Left colon (tissue), 2 donors: ENCODE data around the gene SRPK3. TPM values are rescaled to one million over a fixed set of nuclear protein-coding genes. Genes with fewer than 3 reads are reported as not detected.
"Not testable (repeated sequence)": the region's sequence is repeated elsewhere in the genome, so short reads cannot be mapped to it uniquely, and the experiment has no call there.

Experiments
- ATAC-seq: fragments of 200-7000 bp; cut with Tn5 transposase; one replicate; pipeline ENCODE4 v1.9.1; 2020; ENCODE audit warnings: mild to moderate bottlenecking, moderate library complexity
- DNase-seq, 2 donors: peaks; one replicate each; pipeline ENCODE4 v3.0.0-alpha.2; 2020
- intact Hi-C, 2 donors: fragments of 100-400 bp; cut with DNase I in 1 of 2; cut with micrococcal nuclease in 1 of 2; formaldehyde crosslinking; loops; one replicate each; pipeline versions ENCODE4 v1.11.2 to v1.14.0; 2022; cut with DNase I, micrococcal nuclease
- total RNA-seq, 2 donors: library from RNA; stranded (reverse); fragmentation: NEBNext Ultra II Directional; extraction: Animal tissue kit (Norgen Biotek cat#: 25700); gene quantifications; one replicate each; pipeline ENCODE4 v1.2.1, GENCODE V29; 2021
- donor health status: DM: no; HTN: no; CAD: no.
- donor health status: DM: yes; HTN: yes; CAD: no.

SRPK3 gene
- total RNA-seq, 2 donors from 2014 or later: 1.4 to 1.7 TPM

DNA sequence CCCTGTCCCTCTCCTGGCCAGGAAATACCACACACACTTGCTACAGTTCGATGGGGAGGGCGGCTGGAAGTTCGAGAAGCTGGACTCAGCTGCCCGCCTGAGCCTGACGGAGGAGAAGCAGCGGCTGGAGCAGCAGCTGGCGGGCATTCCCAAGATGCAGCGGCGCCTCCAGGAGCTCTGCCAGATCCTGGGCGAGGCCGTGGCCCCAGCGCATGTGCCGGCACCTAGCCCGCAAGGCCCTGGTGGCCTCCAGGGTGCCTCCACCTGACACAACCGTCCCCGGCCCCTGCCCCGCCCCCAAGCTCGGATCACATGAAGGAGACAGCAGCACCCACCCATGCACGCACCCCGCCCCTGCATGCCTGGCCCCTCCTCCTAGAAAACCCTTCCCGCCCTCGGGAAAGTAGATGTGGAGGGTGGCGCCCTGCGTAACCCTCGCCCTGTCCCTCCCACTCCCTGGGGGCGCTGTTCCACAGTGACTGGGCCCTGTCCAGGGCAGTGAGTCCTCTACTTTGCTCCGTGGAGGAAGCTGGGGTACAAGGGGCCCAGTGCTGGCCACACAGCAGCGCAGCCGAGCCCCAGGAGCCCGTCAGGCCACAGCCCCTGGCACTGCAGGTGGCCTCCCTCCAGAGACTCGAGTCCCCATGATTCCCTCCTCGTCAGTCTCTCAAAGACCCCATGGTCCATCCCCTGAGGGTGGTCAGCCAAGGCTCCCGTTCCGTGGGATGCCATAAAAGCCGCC is 37.2 kb upstream of the SRPK3 start:
- peak; percentile 87 to 93 for DNase-seq
- peak; percentile 78 for ATAC-seq
- intact Hi-C loops: not testable (repeated sequence)

DNA sequence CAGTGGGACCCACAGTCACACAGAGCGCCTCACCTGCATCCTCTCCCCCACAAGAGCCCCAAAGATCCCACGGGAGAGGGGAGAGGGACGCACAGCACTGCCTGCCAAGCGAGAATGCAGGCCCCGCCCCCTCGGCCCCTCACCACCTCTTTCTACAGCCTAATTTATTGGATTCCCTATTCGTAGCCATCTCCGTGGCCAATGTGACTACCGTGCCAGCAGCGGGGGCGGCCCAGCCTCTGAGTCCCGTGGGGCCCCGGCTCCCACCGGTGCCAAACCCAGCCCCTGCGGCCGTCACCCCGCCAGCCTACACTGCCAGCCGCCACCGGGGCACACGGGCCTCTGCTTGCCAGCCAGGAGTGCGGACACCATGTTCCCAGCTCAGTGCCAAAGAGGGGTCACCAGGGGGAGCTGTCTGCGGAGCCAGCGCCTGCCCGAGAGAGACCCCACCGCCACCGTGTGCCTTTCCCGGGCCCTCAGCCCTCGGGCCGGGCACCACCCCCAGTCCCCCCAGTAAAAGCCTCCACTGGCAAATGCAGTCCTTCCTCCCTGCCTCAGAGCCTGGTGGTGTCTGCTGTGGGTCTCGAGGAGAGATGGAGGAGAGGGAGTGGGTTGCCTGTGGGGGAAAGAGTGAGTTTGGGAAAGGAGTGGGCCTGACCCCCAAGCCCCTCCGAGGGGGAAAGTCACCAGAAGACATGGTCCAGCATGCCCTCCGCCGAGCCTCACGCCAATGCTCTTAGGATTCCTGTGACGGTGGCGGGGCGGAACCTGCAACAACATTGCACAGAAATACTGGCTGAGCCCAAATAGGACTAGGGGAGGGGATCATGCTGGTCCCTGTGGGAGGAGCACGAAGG is 36.4 kb upstream of the SRPK3 start:
- ATAC-seq (peak; percentile 14), DNase-seq (peak in 1 of 2 donors; percentile 35)
- intact Hi-C loops: no loop called here

DNA sequence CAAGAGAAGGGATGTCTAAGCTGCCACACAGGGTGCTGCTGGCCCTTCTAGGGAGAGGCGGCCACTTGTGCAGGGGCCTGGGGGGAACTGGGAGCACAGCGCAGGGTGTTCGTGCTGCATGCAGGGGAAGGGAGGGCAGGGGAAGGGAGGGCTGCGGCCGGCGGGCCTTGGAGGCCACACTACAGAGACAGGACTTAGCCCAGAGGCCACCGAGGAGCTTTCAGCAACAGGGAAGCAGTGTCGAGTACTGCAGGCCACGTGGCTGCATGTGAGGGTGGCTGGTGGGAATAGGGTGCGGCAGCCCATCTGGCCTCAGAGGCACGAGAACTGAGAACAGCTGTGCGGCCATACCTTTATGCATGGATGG is 35.8 kb upstream of the SRPK3 start:
- DNase-seq, intact Hi-C loops, ATAC-seq: not testable (repeated sequence)

DNA sequence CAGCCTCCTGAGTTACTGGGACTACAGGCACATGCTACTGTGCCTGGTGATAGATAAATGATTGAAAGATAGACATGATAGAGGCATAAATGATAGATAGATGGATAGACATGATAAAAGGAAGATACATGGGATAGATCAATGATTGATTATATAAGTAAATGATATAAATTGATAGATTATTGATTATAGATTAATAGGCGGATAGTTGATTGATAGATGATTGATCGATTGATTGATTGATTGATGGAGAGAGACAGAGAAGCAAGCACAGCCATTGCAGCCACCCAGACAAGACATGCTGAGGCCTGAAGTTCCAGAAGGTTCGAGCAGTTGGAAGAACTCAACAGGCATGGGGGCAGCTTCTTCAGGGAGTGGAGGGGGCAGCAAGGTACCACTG is 34.5 kb upstream of the SRPK3 start:
- ATAC-seq (no peak), DNase-seq (no peak)
- intact Hi-C loops: no loop called here

DNA sequence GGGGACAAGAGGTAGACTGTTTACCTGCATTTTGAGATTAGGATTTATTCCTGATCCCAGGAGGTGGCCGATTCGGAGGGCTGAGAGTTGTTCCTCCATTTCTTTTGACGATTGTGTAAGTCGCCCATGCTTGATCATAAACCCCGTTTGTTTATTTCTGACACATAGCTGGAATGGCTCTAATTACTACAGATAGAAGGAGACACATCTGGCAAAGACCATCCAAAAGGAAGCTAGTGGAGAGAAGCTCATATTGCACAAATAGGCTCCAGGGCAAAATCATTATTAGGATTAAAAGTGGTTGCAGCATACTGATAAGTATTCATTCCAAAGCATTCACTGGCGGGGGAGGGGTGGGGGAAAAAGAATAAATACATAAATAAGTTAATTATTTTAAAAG is 33.9 kb upstream of the SRPK3 start:
- intact Hi-C loops, ATAC-seq, DNase-seq: not testable (repeated sequence)

DNA sequence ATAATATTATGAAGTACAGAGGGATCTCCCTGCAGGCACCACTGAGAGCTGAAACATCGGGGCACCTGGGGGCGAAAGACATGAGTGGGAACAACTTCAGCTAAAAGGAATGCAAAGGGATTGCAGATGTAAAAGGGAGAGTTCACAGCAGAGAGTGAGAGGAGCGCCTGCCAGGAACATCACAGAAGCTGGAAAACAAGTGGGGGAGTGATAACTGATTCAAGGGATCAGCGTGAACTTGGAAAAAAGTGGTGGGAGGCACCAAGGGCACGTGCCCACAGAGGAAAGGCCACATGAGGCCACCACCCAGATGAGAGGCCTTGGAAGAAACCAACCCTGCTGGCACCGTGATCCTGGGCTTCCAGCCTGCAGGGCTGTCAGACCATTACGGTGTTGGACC is 31.8 kb upstream of the SRPK3 start:
- ATAC-seq, intact Hi-C loops, DNase-seq: not testable (repeated sequence)

DNA sequence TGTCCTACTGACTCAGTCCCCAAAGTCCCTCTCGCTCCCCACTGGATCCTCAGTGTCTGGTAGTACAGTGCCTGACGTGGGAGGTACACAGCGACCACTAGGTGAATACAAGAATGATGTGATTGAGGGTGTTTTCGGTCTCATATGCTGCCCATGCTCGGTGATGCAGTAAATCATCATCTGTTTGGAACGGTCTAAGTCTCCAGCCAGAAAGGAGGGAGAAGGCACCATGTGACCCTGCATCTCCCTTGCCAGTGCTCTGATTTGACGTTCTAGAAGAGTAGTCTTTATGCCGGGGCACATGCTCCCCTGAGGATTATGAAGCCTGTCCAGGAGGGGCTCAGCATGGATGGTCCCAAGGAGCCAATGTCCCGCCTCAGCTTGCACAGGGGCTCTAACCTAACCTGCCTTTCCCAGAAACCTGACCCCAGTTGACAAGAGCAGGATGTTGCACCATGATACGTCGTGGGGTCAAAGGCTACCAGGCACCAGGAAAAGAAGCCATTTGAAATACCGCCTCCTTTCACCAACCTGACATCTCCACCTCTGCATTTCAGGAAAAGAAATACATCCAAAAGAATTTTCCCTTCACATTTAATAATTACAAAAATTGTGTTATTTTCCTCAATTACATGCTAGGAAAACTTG is 30.6 kb upstream of the SRPK3 start:
- ATAC-seq (no peak), DNase-seq (no peak)
- intact Hi-C loops: no loop called here

DNA sequence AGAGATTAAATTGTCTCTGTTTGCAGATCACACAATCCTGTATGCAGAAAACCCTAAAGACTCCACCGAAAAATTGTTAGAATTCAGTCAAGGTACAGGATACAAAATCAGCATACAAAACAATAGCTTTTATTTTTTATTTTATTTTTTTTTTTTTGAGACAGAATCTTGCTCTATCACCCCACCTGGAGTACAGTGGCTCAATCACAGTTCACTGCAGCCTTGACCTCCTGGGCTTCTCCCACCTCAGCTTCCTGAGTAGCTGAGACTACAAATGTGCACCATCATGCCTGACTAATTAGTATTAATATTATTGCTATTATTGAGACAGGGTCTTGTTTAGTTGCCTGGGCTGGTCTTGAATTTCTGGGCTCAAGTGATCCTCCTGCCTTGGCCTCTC is 25.7 kb upstream of the SRPK3 start:
- no peak for ATAC-seq
- intact Hi-C loops: no loop called here

DNA sequence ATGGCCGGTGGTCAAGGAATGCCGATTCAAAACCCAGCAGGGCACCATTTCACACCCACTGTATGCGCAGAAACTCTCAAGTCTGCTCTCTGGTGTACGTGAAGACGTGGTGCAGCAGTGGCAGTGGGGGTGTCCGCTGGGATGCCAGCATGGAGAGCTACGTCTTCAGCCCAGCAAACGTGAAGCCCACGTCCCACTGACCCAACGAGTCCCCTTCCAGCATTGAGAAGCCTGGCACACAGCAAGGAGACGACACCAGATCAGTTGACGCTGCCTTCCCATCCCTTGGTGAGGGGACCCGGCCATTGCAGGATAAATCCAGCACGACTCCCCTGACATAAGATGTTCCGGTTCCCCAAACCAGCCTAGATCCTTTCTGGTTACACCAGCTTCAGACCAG is 19.0 kb upstream of the SRPK3 start:
- ATAC-seq: no peak
- intact Hi-C loops: loop anchor here in 1 of 2 donors (5.0 kb wide), 1 partner anchor 190 kb away; no protein-coding TSS in a partner anchor
- peak in 1 of 2 donors; percentile 13 for DNase-seq

More for the DNA sequence above, 25.7 kb upstream of the SRPK3 start:
- no peak for DNase-seq

DNA sequence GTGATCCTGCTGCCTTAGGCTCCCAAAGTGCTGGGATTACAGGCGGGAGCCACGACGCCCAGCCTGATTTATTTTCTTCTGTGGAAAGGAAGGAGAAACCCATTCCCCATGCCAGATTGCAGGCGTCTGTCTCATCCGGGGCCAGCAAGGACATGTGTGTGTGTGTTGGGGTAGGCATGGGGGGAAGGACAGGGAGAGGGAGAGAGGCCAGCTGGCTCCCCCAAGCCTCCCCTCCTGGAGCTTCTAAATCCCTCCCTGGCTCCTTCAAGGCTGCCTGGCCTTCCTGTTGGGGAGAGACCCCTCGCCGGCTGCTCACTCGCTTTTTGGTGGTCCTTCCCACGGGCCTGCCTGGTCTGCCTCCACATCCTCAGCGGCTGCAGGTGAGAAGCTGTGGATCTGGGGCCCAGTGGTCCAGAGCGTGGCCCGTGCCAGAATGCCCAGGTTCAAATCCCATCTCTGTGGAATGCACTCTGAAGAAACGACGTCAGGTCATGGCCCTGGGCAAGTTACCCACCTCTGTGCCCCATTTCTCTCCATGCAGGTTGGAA is 18.1 kb upstream of the SRPK3 start:
- intact Hi-C loops: loop anchor here in 1 of 2 donors (5.0 kb wide), 1 partner anchor 190 kb away; no protein-coding TSS in a partner anchor
- DNase-seq (peak in 1 of 2 donors; percentile 17), ATAC-seq (no peak)

DNA sequence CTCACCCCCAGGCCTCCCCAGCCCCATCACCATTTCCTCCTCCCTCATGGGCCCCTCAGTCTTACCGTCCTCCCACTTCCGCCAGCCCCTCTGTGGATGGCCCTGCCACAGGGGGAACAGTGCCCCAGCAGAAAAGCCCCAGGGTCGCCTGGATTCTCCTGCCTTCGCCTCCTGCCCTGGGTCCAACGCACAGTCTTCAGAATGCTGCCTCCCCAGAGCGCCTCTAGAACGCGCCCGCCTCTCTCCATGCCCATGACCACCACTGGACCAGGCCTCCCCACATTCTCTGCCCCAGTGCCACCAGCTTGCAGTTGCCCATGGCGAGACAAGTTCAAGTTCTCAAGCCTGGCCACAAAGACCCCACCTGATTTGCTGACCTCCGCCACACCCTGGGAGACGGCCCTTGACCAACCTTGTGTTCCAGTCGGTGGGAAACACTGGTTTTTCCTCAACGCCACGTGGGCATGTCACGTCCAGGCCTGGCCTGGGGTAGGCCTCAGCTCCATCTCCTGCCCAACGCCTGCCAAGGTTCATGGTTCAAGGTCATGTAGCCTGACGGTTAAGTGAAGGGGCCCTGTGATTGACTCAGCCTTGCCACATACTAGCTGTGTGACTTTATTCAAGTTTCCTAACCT is 17.4 kb upstream of the SRPK3 start:
- intact Hi-C loops: loop anchor here in 1 of 2 donors (5.0 kb wide), 1 partner anchor 189 kb away; no protein-coding TSS in a partner anchor
- peak; percentile 2 to 21 for DNase-seq

DNA sequence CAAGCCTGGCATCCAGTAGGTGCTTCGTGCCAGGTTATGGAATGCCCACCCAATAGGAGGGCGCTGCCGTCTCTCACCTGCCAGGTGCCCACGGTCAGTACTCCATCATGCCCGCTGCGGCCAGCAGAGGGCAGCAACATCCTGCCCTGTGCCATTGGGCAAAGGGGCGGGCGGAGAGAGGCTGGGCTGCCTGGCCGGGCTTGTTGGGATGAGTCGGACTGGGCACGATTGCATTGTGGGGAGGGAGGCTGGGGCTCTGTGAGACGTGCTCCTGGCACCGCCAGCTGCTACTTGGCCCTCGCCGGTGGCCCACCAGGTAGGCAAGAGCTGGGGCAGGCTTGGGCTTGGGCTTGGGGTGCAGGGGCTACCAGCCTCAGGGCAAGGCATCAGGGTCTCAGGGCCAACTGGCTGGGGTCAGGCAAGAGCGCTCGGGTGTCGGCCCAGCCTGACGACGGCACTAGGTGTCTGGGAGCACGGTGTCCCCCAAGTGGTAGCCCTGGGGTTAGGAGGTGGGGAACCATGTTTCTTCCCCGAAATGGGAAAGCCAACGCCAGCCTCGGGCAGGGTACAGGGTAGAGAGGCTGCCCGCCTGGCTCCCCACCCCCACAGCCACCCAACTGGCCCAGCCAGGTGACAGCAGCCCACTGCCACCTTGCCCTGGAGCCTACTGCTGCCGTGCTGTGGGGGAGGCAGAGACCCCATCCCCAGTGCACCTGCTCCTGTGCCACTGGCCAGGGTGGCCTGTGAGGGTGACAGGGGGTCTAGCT is 16.7 kb upstream of the SRPK3 start, which contains the start of gene PLXNB3:
Gene PLXNB3 (plus strand): TSS at position 261 of the 767 bp plus-strand sequence. CDS start 1,287 bp downstream, outside the sequence.
- ATAC-seq (peak; percentile 94), DNase-seq (peak; percentile 79 to 88)
- intact Hi-C loops: loop anchor here in 1 of 2 donors (5.0 kb wide), 1 partner anchor 188 kb away; no protein-coding TSS in a partner anchor

More for the DNA sequence above, 17.4 kb upstream of the SRPK3 start:
- no peak for ATAC-seq

DNA sequence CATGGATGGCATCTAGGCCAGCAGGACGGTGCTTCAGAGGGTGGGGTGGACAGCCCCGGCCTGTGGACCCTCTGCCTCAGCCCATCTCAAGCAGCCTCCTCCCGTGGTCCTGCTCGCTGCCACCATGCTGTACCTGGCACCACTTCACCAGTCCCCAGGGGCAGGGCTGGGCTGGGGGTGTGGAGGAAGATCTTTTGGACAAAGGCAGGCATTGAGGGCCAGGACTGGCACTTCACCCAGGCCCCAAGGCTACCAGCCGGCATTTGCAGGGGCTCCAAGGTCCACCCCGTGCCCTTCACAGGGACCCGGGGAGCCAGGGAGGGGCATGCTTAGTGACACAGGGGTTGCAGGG is 16.1 kb upstream of the SRPK3 start:
- ATAC-seq: peak; percentile 5
- peak in 1 of 2 donors; percentile 23 for DNase-seq
- intact Hi-C loops: loop anchor here in 1 of 2 donors (5.0 kb wide), 1 partner anchor 188 kb away; no protein-coding TSS in a partner anchor

DNA sequence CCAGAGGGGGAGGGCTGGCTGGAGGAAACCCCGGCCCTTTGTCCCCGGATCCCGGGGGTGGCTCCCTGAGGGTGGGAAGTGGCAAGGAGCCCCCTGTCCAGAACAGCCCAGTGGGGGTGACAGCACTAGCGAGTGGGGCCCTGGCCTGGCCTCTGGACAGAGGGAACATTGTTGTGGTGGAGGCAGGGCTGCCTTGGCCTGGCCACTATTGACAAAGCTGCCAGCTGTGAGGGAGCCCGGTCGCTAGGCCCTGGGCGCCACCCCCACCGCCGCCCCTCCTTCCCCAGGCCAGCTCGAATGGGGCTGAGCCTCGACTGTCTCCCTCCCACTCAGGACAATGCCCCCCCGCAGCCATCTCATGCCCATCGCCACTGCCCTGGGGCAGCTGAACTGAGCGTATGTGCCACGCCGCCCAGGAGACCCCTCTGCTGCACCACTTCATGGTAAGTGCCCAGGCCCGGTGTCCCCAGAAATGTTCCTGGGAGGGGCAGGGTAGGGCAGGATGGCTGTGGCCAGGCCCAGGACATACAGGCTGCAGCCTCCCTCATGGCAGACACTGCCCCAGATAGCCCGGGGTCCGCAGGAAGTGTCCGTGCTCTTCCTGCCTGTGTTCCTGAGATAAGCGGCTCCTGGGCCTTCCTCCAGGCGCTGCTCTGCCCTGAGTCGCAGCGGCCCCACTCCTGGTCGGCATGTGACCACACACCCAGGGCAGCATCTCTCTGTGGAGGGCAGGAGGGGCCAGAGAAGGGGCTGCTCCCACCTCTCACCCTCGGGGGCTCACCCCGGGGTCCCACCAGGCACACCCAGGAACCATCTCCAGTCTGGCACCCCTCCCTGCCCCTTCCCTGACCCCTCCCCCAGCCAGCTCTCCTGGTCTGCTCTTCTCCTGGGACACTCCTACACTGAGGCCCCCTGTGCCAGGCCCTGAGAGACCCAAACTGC is 15.4 kb upstream of the SRPK3 start:
- intact Hi-C loops: no loop called here
- ATAC-seq (no peak), DNase-seq (peak; percentile 9 to 28)

DNA sequence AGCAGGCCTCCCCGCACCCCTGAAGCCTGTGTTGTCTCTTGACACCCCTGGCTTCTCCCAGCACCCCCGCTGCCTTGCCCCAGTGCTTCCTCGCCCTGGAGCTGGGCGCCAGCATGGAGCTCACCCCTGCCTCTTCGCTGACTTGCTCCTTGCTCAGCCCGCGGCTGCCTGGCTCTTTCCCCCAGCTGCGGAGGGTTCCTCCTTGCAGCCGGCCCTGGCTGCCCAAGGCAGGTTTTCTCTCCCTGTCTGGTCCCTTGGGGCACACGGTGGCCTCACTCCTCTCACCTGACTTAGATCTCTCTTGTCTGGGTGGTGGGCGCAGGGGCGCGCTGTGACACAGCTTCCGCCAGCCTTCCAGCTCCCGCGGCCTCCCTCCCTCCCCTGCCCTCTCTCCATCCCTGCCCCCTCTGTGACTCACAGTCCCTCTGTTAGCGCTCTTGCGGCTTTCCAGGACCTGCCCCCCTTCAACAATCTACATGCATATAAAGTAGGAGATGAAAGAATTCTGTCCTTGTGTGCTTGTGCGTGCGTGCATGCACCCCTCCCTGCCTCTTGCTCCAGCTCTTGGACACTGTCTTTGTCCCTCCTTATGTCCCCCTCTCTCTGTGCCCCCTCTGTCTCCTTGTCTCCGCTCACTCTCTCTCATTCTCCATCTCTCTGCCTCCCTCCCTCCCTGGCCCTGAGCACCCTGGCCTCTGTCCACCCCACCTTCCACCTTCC is 14.6 kb upstream of the SRPK3 start:
- intact Hi-C loops: no loop called here
- ATAC-seq (no peak), DNase-seq (peak; percentile 14 to 37)
